Fibroblast of skin of left biceps (primary cell): ENCODE measurements around the gene LSM4.
"Not testable (repeated sequence)": the region's sequence is repeated elsewhere in the genome, so short reads cannot be mapped to it uniquely, and the experiment has no call there.

Source experiments
- DNase-seq, 2 experiments: peaks; one replicate each; pipeline ENCODE4 v3.0.0-alpha.2; 2013; ENCODE audit warnings: low read depth in 2 of 2

Gene LSM4

GRCh38 chr19:18340990-18341868, 18.4 kb upstream of the LSM4 start:
- no peak for DNase-seq

DNA sequence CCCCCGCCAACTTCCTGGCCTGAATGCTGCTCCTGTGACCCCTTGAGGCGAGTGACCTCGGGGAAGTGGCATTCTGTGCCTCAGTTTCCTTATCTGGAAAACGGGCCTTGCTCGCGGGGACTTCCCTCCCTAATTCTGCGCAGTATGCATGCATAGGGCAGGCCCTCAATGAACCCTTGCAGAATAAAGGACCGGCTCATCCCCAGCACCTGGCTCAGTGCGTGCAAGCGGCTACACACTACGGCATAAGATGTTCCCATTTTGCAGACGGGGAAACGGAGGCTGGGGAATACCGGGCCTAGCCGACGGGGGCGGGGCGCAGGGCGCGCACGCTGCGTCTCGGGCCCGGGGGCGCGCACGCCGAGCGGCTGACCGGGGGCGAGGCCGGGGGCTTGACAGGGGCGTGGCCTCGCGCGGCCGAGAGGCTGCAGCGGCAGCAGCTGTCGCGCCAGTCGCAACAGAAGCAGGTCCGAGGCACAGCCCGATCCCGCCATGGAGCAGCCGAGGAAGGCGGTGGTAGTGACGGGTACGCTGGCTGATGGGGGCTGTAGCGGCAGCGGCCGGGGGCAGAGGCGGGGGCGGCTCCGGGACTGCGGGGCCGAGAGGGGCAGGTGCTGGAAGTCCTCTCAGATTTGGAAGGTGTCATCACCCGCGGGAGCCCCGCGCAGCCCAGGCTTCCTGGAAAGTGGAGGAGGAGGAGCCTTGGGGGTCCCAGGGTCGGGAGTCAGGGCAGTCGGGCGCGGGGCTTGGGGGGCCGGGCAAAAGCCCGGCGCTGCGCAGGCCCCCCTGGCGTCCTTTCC, 17.5 kb upstream of the LSM4 start, which contains the start of gene PGPEP1:
PGPEP1 (plus strand) TSS at position 409 of the 800 bp plus-strand sequence; CDS start at position 493, 84 bp downstream.
- DNase-seq, result no peak

GRCh38 chr19:18339723-18340122, 16.8 kb upstream of the LSM4 start:
- no peak for DNase-seq

DNA sequence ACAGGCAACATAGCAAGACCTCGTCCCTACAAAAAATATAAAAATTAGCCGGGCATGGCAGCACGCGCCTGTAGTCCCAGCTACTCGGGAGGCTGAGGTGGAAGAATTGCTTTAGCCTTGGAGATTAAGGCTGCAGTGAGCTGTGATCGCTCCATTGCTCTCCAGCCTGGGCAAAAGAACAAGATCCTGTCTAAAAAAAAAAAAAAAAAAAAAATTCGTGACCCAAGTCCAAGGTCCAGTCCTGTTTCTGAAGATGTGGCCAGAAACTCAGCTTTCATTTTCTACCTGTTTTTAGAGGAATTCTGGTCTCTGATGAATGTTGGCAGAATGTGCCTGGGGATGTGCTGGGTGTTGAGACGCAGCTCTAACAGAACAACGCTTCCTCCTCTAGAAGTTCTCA, 15.7 kb upstream of the LSM4 start:
- DNase-seq, result no peak

DNA sequence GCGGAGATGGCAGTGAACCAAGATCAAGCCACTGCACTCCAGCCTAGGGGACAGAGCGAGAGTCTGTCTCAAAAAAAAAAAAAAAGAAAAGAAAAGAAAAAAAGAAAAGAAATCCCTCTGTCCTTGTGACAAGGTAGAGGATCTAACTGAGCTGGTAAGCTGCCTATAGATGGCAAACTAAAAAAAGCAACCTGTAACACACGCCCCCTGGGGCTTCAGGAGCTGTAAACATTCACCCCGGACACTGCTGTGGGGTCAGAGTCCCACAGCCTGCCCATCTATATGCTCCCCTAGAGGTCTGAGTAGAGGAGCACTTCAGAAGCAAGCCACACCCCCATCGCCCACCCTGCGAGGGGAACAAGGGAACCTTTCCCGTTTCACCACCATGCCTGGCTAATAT, 13.2 kb upstream of the LSM4 start:
- no peak for DNase-seq

GRCh38 chr19:18333680-18334079, 10.8 kb upstream of the LSM4 start:
- DNase-seq, result no peak

DNA sequence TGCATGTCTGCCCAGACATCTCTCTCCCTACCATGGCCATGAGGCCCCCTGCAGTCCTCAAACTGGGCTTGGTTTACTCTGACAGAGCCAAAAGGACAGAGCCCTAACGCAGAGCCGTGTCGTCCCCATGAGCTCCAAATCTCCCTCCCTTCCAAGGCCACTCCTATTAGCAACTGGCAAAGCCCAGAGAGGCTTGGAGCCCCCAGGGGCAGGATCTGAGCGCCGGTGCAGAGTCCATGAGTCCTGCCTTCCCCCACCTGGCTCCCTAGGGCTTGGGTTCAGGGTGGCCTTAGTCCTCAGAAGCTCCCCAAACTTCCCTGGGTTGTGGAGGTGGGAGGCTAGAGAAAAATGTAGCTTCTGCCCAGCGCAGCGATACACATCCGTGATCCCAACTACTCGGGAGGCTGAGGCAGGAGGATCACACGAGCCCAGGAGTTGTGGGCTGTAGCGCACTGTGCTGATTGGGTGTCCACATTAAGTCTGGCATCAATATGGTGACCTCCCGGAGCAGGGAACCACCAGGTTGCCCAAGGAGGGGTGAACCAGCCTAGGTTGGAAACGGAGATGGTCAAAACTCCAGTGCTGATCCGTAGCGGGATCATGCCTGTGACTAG, 10.1 kb upstream of the LSM4 start:
- no peak for DNase-seq

DNA sequence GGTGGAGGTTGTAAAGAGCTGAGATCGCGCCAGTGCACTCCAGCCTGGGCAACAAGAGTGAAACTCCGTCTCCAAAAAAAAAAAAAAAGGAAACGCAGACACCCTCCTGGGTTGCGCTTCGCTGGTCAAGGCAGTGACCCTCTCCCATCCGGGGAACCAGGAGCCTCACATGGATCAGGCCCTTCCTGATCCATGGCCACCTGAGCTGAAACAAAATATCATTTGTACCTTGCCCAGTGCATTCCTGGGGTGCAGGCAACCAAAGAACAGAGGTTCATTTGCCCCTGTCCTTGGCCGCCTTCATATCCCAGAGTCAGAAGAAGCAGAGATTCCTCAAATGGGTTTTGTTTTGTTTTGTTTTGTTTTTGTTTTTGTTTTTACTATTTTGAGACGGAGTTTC, 8.0 kb upstream of the LSM4 start:
- DNase-seq, result no peak

DNA sequence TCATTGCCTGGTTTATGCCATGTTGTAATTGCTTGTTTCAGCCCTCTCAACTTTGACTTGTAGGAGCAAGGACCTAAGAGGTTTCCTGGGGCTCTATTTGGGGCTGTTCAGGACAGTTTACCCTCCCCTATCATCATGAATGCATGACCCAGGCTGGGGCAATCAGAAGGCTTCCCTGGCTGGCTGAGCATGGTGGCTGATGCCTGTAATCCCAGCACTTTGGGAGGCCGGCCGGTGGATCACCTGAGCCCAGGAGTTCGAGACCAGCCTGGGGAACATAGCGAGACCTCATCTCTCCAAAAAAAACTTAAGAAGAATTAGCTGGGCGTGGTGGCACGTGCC, 6.1 kb upstream of the LSM4 start:
- no peak for DNase-seq

DNA sequence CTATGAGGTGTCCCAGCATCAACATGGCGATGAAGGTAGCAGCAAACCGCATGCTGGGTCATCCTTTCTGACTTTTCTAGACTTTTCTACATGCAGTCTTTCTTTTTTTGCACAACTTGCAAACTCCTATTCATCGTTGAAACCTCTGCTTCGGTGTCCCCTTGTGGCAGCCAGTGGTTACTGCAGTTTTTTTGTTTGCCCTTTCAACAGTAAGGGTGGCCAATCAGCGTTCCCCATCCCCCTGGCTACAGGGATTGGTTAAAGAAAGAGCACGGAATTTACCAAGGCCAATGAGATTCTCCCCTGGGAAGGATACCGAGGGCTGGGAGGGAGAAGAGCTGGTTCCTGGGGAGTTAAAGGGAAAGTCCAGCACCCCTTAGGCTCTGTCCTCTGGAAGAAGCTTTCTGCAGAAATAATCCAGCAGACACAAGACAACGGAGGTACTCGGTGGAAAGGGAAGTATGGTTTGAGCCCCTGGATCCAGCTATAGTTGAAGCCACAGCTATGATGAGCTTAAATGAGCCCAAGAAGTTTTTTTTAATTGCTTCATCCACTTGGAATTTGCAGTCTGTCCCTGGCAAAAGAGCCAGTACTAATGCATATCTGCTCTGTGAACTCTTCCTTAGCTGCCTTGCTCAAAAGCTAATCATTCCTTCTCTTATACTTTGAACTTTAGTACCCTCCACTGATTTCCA, 5.6 kb upstream of the LSM4 start:
- peak; percentile 95 for DNase-seq

GRCh38 chr19:18326772-18327171, 3.9 kb upstream of the LSM4 start:
- no peak for DNase-seq

GRCh38 chr19:18324373-18324731, 1.5 kb upstream of the LSM4 start:
- not testable (repeated sequence) for DNase-seq

- no peak for DNase-seq
These were observed 538 bp downstream of the LSM4 start for GRCh38 chr19:18322318-18322758.

- no peak for DNase-seq
These were observed 1.2 kb downstream of the LSM4 start for GRCh38 chr19:18321734-18322102.

- no peak for DNase-seq
These were observed 1.8 kb downstream of the LSM4 start for GRCh38 chr19:18320865-18321733.

- DNase-seq, result no peak
These were observed 3.2 kb downstream of the LSM4 start for GRCh38 chr19:18319591-18320135.

- no peak for DNase-seq
These were observed 4.7 kb downstream of the LSM4 start for GRCh38 chr19:18317961-18318800.

- DNase-seq, result no peak
These were observed 9.5 kb downstream of the LSM4 start for GRCh38 chr19:18313398-18313797.

GRCh38 chr19:18312092-18312534, 10.8 kb downstream of the LSM4 start:
- no peak for DNase-seq
